HG02678 (cell line): ENCODE data around the gene AKT3.

ENCODE experiments used
- ATAC-seq: cut with Tn5 transposase; IDR thresholded peaks from one replicate; pipeline ENCODE4 v1.9.1; 2021; ENCODE audit warnings: mild to moderate bottlenecking, moderate library complexity; ENCODE audit not compliant: unreplicated experiment

The AKT3 gene

GRCh38 chr1:243438815-243439214 is 411.2 kb downstream of the AKT3 start:
- ATAC-seq: no peak
